ENCODE measurements around the gene CD247.
"Not testable (repeated sequence)": the region's sequence is repeated elsewhere in the genome, so short reads cannot be mapped to it uniquely, and the experiment has no call there.

The CD247 gene

DNA sequence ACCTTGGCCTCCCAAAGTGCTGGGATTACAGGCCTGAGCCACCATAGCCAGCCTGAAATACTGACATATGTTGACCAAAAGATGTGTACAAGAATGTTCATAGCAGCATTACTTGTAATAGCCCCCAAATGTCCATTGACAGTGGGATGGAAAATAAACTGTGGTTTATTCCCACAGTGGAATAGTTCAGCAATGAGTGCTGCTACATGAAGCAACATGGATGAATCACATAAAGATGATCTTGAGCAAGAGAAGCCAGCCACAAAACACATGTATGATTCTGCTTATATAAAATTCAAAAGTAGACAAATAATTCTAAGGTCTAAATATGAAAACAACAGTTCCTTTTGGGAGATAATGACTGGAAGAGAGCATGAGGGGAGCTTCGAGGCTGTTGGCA, 44.4 kb upstream of the CD247 start:
- in situ Hi-C loops (cut with MboI; ENCODE audit: low sequenced_read_pairs, unreplicated experiment): no loop called here
- TF ChIP-seq, protein P1, sequence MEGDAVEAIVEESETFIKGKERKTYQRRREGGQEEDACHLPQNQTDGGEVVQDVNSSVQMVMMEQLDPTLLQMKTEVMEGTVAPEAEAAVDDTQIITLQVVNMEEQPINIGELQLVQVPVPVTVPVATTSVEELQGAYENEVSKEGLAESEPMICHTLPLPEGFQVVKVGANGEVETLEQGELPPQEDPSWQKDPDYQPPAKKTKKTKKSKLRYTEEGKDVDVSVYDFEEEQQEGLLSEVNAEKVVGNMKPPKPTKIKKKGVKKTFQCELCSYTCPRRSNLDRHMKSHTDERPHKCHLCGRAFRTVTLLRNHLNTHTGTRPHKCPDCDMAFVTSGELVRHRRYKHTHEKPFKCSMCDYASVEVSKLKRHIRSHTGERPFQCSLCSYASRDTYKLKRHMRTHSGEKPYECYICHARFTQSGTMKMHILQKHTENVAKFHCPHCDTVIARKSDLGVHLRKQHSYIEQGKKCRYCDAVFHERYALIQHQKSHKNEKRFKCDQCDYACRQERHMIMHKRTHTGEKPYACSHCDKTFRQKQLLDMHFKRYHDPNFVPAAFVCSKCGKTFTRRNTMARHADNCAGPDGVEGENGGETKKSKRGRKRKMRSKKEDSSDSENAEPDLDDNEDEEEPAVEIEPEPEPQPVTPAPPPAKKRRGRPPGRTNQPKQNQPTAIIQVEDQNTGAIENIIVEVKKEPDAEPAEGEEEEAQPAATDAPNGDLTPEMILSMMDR (IDR thresholded peaks at IDR 0.05; ENCODE audit: borderline replicate concordance, control extremely low read depth, extremely low read depth, insufficient read depth, missing control alignments): no peak
- DNase-seq (ENCODE audit: low spot score): no peak

DNA sequence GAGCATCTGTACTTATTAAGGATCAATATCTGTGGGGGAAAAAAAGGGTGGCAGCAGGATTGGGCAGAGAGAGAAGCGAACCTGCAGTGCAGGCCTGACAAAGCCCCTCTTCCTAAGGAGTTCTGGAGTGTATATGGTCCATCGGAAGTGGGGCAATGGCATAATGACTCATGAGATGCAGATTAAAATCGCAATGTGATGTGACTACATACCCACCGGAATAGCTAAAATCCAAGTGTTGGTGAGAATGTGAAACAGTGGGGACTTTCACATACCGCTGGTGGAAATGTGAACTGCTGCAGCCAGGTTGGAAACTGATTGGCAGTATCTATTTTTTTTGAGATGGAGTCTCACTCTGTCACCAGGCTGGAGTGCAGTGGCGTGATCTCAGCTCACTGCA, 43.4 kb upstream of the CD247 start:
- in situ Hi-C loops (cut with MboI; ENCODE audit: low sequenced_read_pairs, unreplicated experiment): no loop called here
- DNase-seq (ENCODE audit: low spot score): no peak
- TF ChIP-seq, protein P1 (IDR thresholded peaks at IDR 0.05; ENCODE audit: borderline replicate concordance, control extremely low read depth, extremely low read depth, insufficient read depth, missing control alignments): no peak

DNA sequence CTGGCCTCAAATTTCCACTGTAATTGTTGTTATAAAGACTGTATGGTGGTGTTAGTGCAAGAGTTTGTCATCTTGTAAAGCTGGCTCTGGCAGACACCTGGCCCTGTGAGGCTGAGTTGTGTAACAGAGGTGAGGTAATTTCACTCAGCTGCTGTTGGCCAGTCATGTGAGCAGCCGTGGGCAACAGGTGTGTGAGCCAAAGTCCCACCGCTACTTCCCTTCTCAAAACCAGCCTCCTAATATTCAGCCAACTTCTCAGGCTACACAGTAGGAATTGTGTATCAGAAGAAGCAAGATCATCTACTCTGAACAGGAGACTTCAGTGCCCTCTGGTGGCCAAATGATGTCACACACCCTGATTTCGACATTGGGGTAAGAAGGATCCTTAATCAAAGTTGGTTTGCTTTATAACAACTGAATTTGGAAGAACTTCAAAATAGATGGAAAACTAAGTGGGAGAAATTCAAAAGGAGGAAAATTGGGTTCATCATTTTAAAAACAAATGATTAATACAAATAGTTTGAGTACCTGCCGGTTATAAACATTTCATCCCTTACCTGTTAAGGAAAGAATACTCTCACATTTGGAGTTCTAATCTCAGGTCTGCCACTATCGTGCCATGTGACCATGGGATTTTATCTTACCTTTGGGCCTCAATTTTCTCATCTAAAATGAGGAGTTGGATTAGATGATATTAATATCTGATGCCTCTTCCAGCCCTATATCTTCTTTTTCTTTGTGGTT, 37.8 kb upstream of the CD247 start:
- in situ Hi-C loops (cut with MboI; ENCODE audit: low sequenced_read_pairs, unreplicated experiment): no loop called here
- TF ChIP-seq, protein P1 (IDR thresholded peaks at IDR 0.05; ENCODE audit: borderline replicate concordance, control extremely low read depth, extremely low read depth, insufficient read depth, missing control alignments): peak; percentile 78
- DNase-seq (ENCODE audit: low spot score): peak; percentile 60

DNA sequence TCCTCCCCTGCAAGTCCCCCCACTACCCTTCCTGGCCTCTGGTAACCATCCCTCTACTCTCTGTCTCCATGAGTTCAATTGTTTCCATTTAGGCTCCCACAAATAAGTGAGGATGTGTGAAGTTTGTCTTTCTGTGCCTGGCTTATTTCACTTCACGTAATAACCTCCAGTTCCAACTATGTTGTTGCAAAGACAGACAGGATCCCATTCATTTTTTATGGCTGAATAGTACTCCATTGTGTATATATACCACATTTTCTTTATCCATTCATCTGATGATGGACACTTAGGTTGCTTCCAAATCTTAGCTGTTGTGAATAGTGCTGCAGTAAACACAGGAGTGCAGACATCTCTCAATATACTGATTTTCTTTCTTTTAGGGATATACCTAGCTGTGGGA, 36.7 kb upstream of the CD247 start:
- DNase-seq (ENCODE audit: low spot score); in situ Hi-C loops (cut with MboI; ENCODE audit: low sequenced_read_pairs, unreplicated experiment): not testable (repeated sequence)

DNA sequence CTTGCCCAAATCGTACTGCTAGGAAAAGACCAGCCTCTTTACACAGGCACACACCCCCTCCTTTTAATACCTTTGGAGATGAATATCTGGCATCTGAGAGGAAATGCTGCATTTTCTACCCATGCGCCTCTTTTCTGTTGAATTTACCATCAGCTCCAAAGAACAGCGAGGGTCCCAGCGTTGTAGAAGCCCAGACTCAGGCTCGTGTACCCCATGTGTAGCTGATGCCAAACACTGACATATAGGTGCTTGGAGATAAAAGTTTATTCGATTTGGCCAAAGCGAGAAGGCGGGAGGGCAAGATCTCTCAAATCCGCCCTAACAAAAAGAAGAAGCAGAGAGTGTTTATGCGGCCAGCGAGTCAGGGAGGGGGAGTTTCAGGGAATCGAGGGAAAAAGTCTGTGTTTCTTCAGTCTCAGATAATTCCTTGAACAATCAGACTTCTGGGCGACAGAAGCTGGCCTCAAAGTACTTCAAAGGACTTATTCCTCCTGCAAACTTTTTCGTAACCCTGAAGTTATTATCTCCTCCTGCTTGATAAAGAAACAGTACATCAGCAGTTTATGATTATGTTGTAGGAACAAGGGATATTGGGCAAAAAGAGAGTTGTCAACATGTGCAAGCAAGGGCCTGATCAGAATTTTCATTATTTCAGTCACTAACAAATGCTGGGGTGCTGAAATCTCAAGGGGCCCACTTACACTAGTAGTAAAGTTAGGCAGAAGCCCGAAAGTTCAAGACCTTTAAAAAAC, 35.9 kb upstream of the CD247 start:
- in situ Hi-C loops (cut with MboI; ENCODE audit: low sequenced_read_pairs, unreplicated experiment): no loop called here
- TF ChIP-seq, protein P1 (IDR thresholded peaks at IDR 0.05; ENCODE audit: borderline replicate concordance, control extremely low read depth, extremely low read depth, insufficient read depth, missing control alignments): no peak
- no peak for DNase-seq (ENCODE audit: low spot score)

DNA sequence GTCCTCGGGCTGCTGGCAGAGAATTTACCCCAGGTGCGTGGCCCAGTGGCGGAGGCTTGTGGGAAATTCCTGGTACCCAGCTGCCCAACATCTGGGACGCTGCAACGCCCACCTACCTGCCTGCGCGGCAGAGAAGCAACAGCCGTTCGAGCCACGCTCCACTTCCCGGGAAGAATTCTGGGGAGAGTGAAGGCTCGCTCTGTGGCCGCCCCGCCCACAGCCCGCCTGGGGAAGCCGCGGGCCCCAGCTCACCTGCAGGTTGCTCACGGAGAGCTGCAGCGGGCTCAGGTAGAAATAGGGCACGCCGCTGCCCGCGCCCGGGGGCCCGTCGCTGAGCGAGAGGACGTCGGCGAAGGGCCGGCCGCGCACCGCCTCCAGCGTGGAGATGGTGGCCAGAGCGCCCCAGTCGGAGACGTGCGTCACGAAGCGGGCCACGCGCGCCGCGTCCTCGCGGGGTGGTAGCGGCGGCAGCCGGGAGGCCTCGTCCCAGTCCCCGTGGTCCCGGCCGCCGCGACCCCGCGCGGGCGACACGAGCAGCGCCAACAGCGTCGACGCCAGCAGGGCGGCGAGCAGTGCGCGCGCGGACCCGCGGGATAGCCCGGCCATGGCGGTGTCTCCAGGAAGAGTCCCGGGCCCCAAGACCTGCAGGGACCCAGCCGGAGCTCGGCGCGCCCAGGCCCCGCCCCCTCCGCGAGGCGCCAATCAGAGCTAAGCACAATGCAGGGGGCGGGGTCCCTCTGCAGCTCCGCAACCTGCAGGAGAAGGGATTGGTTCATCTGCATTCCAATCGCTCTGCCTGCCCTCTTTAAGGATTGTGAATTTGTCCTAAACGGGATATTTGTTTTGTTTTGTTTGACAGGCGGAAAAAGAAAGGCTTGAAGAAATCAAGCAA, 35.1 kb upstream of the CD247 start, which contains the start of gene CREG1:
CREG1 (minus strand) TSS at position 627 of the 892 bp plus-strand sequence.
- TF ChIP-seq, protein P1 (IDR thresholded peaks at IDR 0.05; ENCODE audit: borderline replicate concordance, control extremely low read depth, extremely low read depth, insufficient read depth, missing control alignments): no peak
- in situ Hi-C loops (cut with MboI; ENCODE audit: low sequenced_read_pairs, unreplicated experiment): no loop called here
- peak; percentile 96 for DNase-seq (ENCODE audit: low spot score)
